ENCODE measurements around the gene RDH13.

GRCh38 chr19:55062735-55063491 is at the start of gene RDH13:
- no peak for TF ChIP-seq CTCF (conservative IDR thresholded peaks at IDR 0.05; ENCODE audit: low read depth, low read length)
- no peak for TF ChIP-seq EZH2 (IDR thresholded peaks at IDR 0.05; ENCODE audit: low read length, unreplicated experiment)

All from PC-3 (cell line).